ENCODE data around the gene CCL26. TPM values are rescaled to one million over a fixed set of nuclear protein-coding genes. Genes with fewer than 3 reads are reported as not detected.

Gene CCL26
- not detected for total RNA-seq
- long read RNA-seq: 0 reads

- no peaks in the 10 kb centered on the region for H3K27me3 ChIP-seq
- H3K36me3 ChIP-seq: no peaks in the 10 kb centered on the region
- no peak for TF ChIP-seq CTCF (IDR thresholded peaks at IDR 0.05)
- no peak for TF ChIP-seq POLR2A (IDR thresholded peaks at IDR 0.05)
- H3K9me3 ChIP-seq: no peaks in the 10 kb centered on the region
- intact Hi-C loops (cut with DNase I): no loop called here
- no peak within 1 kb of the TSS for H3K4me3 ChIP-seq
- H3K4me1 ChIP-seq: no peaks in the 10 kb centered on the region
- ATAC-seq (peak in 3 of 4 donors; percentile 23 to 52 (median 38)), DNase-seq (no peak)
- WGBS (ENCODE audit: insufficient coverage, low coverage, low lambda C conversion rate, missing lambda C conversion rate): 50% methylated on average over 9 of the region's 9 CpGs
- H3K27ac ChIP-seq: no peak within 1 kb of the TSS
Measured at GRCh38 chr7:75772081-75773077, at the start of gene CCL26. Gene CCL26 (minus strand): TSS chr7:75772211. CDS start chr7:75772176, 35 bp downstream.

- DNase-seq (no peak), ATAC-seq (no peak)
- no peak for TF ChIP-seq POLR2A (IDR thresholded peaks at IDR 0.05)
- intact Hi-C loops (cut with DNase I): no loop called here
- Histone ChIP-seq H3K27ac (no peak overlapping the region), H3K27me3 (no peaks in the 10 kb centered on the region), H3K4me1 (no peaks in the 10 kb centered on the region), H3K9me3 (no peaks in the 10 kb centered on the region), H3K4me3 (no peak overlapping the region), H3K36me3 (no peaks in the 10 kb centered on the region)
- WGBS (ENCODE audit: insufficient coverage, low coverage, low lambda C conversion rate, missing lambda C conversion rate): 73% methylated on average over 1 of the region's 1 CpG
Measured at GRCh38 chr7:75820688-75821087, 48.7 kb upstream of the CCL26 start.

GRCh38 chr7:75819711-75820110 is 47.7 kb upstream of the CCL26 start:
- no peak overlapping the region for H3K27ac ChIP-seq
- no peaks in the 10 kb centered on the region for H3K4me1 ChIP-seq
- no peaks in the 10 kb centered on the region for H3K27me3 ChIP-seq
- WGBS (ENCODE audit: insufficient coverage, low coverage, low lambda C conversion rate, missing lambda C conversion rate): 39% methylated on average over 2 of the region's 2 CpGs
- ATAC-seq: peak in 3 of 4 donors; percentile 26 to 54 (median 47)
- no peaks in the 10 kb centered on the region for H3K9me3 ChIP-seq
- intact Hi-C loops (cut with DNase I): no loop called here
- DNase-seq: no peak
- no peak overlapping the region for H3K4me3 ChIP-seq
- H3K36me3 ChIP-seq: no peaks in the 10 kb centered on the region
- TF ChIP-seq POLR2A (IDR thresholded peaks at IDR 0.05) (no peak), CTCF (IDR thresholded peaks at IDR 0.05) (no peak)

GRCh38 chr7:75818472-75818871 is 46.5 kb upstream of the CCL26 start:
- no peak for TF ChIP-seq POLR2A (IDR thresholded peaks at IDR 0.05)
- no peak for TF ChIP-seq CTCF (IDR thresholded peaks at IDR 0.05)
- no peaks in the 10 kb centered on the region for H3K27me3 ChIP-seq
- ATAC-seq (peak in 1 of 4 donors; percentile 10), DNase-seq (no peak)
- H3K36me3 ChIP-seq: no peaks in the 10 kb centered on the region
- H3K4me1 ChIP-seq: no peaks in the 10 kb centered on the region
- H3K9me3 ChIP-seq: no peaks in the 10 kb centered on the region
- 93% methylated on average over 3 of the region's 5 CpGs for WGBS (ENCODE audit: insufficient coverage, low coverage, low lambda C conversion rate, missing lambda C conversion rate)
- H3K4me3 ChIP-seq: no peak overlapping the region
- intact Hi-C loops (cut with DNase I): no loop called here
- no peak overlapping the region for H3K27ac ChIP-seq

- TF ChIP-seq CTCF (IDR thresholded peaks at IDR 0.05) (no peak), POLR2A (IDR thresholded peaks at IDR 0.05) (no peak)
- Histone ChIP-seq H3K27me3 (no peaks in the 10 kb centered on the region), H3K4me1 (no peaks in the 10 kb centered on the region), H3K9me3 (no peaks in the 10 kb centered on the region), H3K36me3 (no peaks in the 10 kb centered on the region), H3K4me3 (no peak overlapping the region), H3K27ac (no peak overlapping the region)
- intact Hi-C loops (cut with DNase I): no loop called here
- 67% methylated on average over 6 of the region's 6 CpGs for WGBS (ENCODE audit: insufficient coverage, low coverage, low lambda C conversion rate, missing lambda C conversion rate)
- peak in 2 of 4 donors; percentile 14 to 32 for ATAC-seq
- DNase-seq: no peak
Measured at GRCh38 chr7:75817116-75817515, 45.1 kb upstream of the CCL26 start.
